GM12891 (cell line): ENCODE measurements around the gene LELP1. TPM values are rescaled to one million over a fixed set of nuclear protein-coding genes. Genes with fewer than 3 reads are reported as not detected.
"Not testable (repeated sequence)": the region's sequence is repeated elsewhere in the genome, so short reads cannot be mapped to it uniquely, and the experiment has no call there.

Source experiments
- DNase-seq: peaks from one replicate; pipeline ENCODE4 v3.0.0; 2011; ENCODE audit warnings: low spot score; ENCODE audit not compliant: insufficient read length
- FAIRE-seq: peaks from 2 replicates; lab custom pipeline; 2011; peaks lifted over from hg19 to GRCh38; lab: Jason Lieb, UNC
- PAX5 ChIP-seq: IDR thresholded peaks from 2 replicates; pipeline ENCODE4 v1.6.1; 2011; ENCODE audit warnings: low read length, moderate library complexity, mild to moderate bottlenecking; ENCODE audit not compliant: insufficient read depth, severe bottlenecking
- POLR2A ChIP-seq: IDR thresholded peaks from 2 replicates; pipeline ENCODE4 v1.6.1; 2011; ENCODE audit warnings: low read depth, low read length, control low read depth
- POLR2AphosphoS5 ChIP-seq: IDR thresholded peaks from 2 replicates; pipeline ENCODE4 v1.6.1; 2011; ENCODE audit warnings: low read depth, low read length, control low read depth
- POU2F2 ChIP-seq: IDR thresholded peaks from 2 replicates; pipeline ENCODE4 v1.6.1; 2011; ENCODE audit warnings: low read depth, mild to moderate bottlenecking, control low read depth, low read length, moderate library complexity
- SPI1 ChIP-seq: IDR thresholded peaks from 2 replicates; pipeline ENCODE4 v1.6.1; 2011; ENCODE audit warnings: low read depth, low read length, control low read depth
- TAF1 ChIP-seq: IDR thresholded peaks from 2 replicates; pipeline ENCODE4 v1.6.1; 2011; ENCODE audit warnings: low read depth, low read length, control low read depth
- polyA plus RNA-seq: library from polyadenylated mRNA; unstranded; fragments of >200 nt; gene quantifications from one replicate; pipeline ENCODE4 v1.2.1, GENCODE V29; 2012; ENCODE audit warnings: low read depth, missing spikeins, inconsistent platforms; ENCODE audit not compliant: missing spikeins

LELP1 gene
- not detected for polyA plus RNA-seq

GRCh38 chr1:153203130-153203529, at the start of gene LELP1:
TSS of gene LELP1 (plus strand) at chr1:153203430. CDS start at chr1:153204708, 1,278 bp downstream.
- TF ChIP-seq POLR2A (no peak), POLR2AphosphoS5 (no peak), POU2F2 (no peak), PAX5 (no peak), TAF1 (no peak), SPI1 (no peak)
- DNase-seq (no peak), FAIRE-seq (no peak)

DNA sequence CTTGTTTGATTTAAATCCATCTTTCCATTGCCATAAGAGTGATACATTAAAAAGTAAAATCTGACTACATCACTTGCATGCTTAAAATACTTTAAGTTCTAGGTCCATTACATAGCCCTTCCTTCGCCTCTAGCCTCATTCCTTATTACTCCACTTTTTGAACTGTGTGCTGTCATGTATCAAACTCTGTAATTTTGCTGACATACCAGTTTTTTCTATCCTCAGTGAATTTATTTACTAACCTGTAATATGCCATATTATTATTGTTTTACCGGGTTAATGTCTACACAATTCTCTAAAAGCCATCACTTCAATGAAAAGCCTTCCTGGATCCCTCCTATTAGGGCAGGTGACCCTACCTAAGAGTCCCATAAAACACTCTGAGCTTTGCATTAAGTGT, 47.7 kb upstream of the LELP1 start:
- no peak for DNase-seq
- no peak for TF ChIP-seq POLR2A
- TF ChIP-seq TAF1 = no peak
- no peak for TF ChIP-seq SPI1
- no peak for TF ChIP-seq POLR2AphosphoS5
- no peak for TF ChIP-seq PAX5
- TF ChIP-seq POU2F2 = no peak
- no peak for FAIRE-seq

- no peak for DNase-seq
- FAIRE-seq = no peak
- TF ChIP-seq SPI1 (no peak), POLR2A (no peak), TAF1 (no peak)
Observed at GRCh38 chr1:153168686-153169085, 34.5 kb upstream of the LELP1 start.

GRCh38 chr1:153174624-153175023, 28.6 kb upstream of the LELP1 start:
- FAIRE-seq (no peak), DNase-seq (no peak)
- no peak for TF ChIP-seq POLR2A
- TF ChIP-seq POU2F2 = no peak
- TF ChIP-seq TAF1 = no peak

- DNase-seq (no peak), FAIRE-seq (no peak)
- TF ChIP-seq POU2F2 (no peak), PAX5 (no peak), SPI1 (no peak)
Observed at GRCh38 chr1:153178922-153179321, 24.3 kb upstream of the LELP1 start.

DNA sequence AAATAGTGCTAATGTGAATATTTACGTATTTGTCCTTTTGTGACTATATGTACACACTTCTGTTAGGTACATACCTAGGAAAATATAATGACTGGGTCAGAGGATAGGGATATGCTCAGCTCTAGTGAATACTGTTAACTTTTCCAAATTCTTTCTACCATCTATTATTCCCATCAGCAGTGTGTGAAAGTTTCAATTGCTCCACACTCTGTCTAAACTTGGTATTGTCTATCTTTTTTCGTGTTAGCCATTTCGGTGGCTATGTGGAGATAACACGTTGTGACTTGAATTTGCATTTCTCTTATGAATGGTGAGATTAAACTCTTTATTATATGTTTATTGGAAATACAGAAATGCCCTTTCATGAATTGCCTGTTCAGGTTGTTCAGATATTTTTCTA, 22.7 kb upstream of the LELP1 start:
- TF ChIP-seq PAX5 (no peak), POLR2AphosphoS5 (no peak), POU2F2 (no peak), POLR2A (no peak), SPI1 (no peak), TAF1 (no peak)
- DNase-seq (no peak), FAIRE-seq (no peak)

GRCh38 chr1:153188301-153188700, 14.9 kb upstream of the LELP1 start:
- not testable (repeated sequence) for DNase-seq, FAIRE-seq

DNA sequence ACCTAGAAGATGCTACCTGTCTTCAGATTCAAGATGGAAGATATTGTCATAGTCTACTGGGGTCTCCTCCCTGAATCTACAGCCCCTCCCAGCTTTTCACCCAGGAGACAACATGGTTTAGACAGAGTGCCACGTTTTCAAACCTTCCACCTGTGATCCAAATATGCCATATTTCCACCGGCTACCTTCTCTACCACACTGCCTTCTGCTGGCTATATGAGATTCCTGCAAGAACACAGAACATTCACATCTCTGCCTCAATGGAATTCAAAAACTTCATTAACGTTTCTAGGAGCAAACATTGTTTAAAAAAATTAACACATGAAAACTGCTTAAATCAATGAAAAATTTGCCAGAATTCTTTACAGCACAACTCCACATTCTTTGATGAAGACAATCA, 12.9 kb upstream of the LELP1 start:
- TF ChIP-seq TAF1 (no peak), POLR2AphosphoS5 (no peak), PAX5 (no peak), POU2F2 (no peak), POLR2A (no peak), SPI1 (no peak)
- FAIRE-seq (no peak), DNase-seq (no peak)

- DNase-seq (no peak), FAIRE-seq (no peak)
- TF ChIP-seq TAF1 = no peak
- no peak for TF ChIP-seq POLR2A
- TF ChIP-seq SPI1 = no peak
- no peak for TF ChIP-seq PAX5
- no peak for TF ChIP-seq POU2F2
Observed at GRCh38 chr1:153192697-153193096, 10.5 kb upstream of the LELP1 start.

GRCh38 chr1:153194331-153195050, 8.7 kb upstream of the LELP1 start:
- no peak for FAIRE-seq
- TF ChIP-seq PAX5 (no peak), POLR2AphosphoS5 (no peak), TAF1 (no peak), POU2F2 (no peak), POLR2A (no peak), SPI1 (no peak)

GRCh38 chr1:153195216-153195615, 8.0 kb upstream of the LELP1 start:
- no peak for DNase-seq
- no peak for TF ChIP-seq POLR2AphosphoS5

More at GRCh38 chr1:153194331-153195050, 8.7 kb upstream of the LELP1 start:
- no peak for DNase-seq

More at GRCh38 chr1:153195216-153195615, 8.0 kb upstream of the LELP1 start:
- no peak for FAIRE-seq
